Measurements from ENCODE around the gene WDFY4. TPM values are rescaled to one million over a fixed set of nuclear protein-coding genes. Genes with fewer than 3 reads are reported as not detected.

The WDFY4 gene
- total RNA-seq, 1 donor from 2014 or later: not detected

- no peak for TF ChIP-seq CTCF (IDR thresholded peaks at IDR 0.05)
- H3K27ac Mint-ChIP-seq (ENCODE audit: unreplicated experiment): no peak overlapping the region
- no peak overlapping the region for H3K4me3 Mint-ChIP-seq (ENCODE audit: unreplicated experiment)
- no peaks in the 10 kb centered on the region for H3K9me3 Mint-ChIP-seq (ENCODE audit: unreplicated experiment)
- no peak for DNase-seq (ENCODE audit: extremely low spot score, unreplicated experiment)
- no peaks in the 10 kb centered on the region for H3K4me1 Mint-ChIP-seq (ENCODE audit: unreplicated experiment)
- peaks cover under 1% of the 10 kb centered on the region for H3K27me3 Mint-ChIP-seq (ENCODE audit: unreplicated experiment)
- no peaks in the 10 kb centered on the region for H3K36me3 Mint-ChIP-seq (ENCODE audit: unreplicated experiment)
These were observed 163.0 kb downstream of the WDFY4 start for GRCh38 chr10:48847691-48848090.

GRCh38 chr10:48856855-48857254 is 172.2 kb downstream of the WDFY4 start:
- H3K4me3 Mint-ChIP-seq (ENCODE audit: unreplicated experiment): no peak overlapping the region
- H3K36me3 Mint-ChIP-seq (ENCODE audit: unreplicated experiment): no peaks in the 10 kb centered on the region
- DNase-seq (ENCODE audit: extremely low spot score, unreplicated experiment): no peak
- peaks cover 15% of the 10 kb centered on the region for H3K27me3 Mint-ChIP-seq (ENCODE audit: unreplicated experiment)
- H3K4me1 Mint-ChIP-seq (ENCODE audit: unreplicated experiment): no peaks in the 10 kb centered on the region
- no peaks in the 10 kb centered on the region for H3K9me3 Mint-ChIP-seq (ENCODE audit: unreplicated experiment)
- no peak for TF ChIP-seq CTCF (IDR thresholded peaks at IDR 0.05)
- no peak overlapping the region for H3K27ac Mint-ChIP-seq (ENCODE audit: unreplicated experiment)

GRCh38 chr10:48872234-48872633 is 187.6 kb downstream of the WDFY4 start:
- peaks cover 3% of the 10 kb centered on the region for H3K27me3 Mint-ChIP-seq (ENCODE audit: unreplicated experiment)
- no peak overlapping the region for H3K27ac Mint-ChIP-seq (ENCODE audit: unreplicated experiment)
- H3K36me3 Mint-ChIP-seq (ENCODE audit: unreplicated experiment): no peaks in the 10 kb centered on the region
- DNase-seq (ENCODE audit: extremely low spot score, unreplicated experiment): no peak
- H3K4me1 Mint-ChIP-seq (ENCODE audit: unreplicated experiment): no peaks in the 10 kb centered on the region
- no peaks in the 10 kb centered on the region for H3K9me3 Mint-ChIP-seq (ENCODE audit: unreplicated experiment)
- TF ChIP-seq CTCF (IDR thresholded peaks at IDR 0.05): no peak
- no peak overlapping the region for H3K4me3 Mint-ChIP-seq (ENCODE audit: unreplicated experiment)

GRCh38 chr10:48878091-48878490 is 193.4 kb downstream of the WDFY4 start:
- Mint-ChIP-seq H3K4me3 (ENCODE audit: unreplicated experiment) (no peak overlapping the region), H3K36me3 (ENCODE audit: unreplicated experiment) (no peaks in the 10 kb centered on the region), H3K9me3 (ENCODE audit: unreplicated experiment) (no peaks in the 10 kb centered on the region), H3K4me1 (ENCODE audit: unreplicated experiment) (no peaks in the 10 kb centered on the region), H3K27me3 (ENCODE audit: unreplicated experiment) (no peaks in the 10 kb centered on the region), H3K27ac (ENCODE audit: unreplicated experiment) (no peak overlapping the region)
- no peak for TF ChIP-seq CTCF (IDR thresholded peaks at IDR 0.05)
- peak; percentile 60 for DNase-seq (ENCODE audit: extremely low spot score, unreplicated experiment)

GRCh38 chr10:48879451-48879850 is 194.8 kb downstream of the WDFY4 start:
- H3K9me3 Mint-ChIP-seq (ENCODE audit: unreplicated experiment): no peaks in the 10 kb centered on the region
- no peaks in the 10 kb centered on the region for H3K36me3 Mint-ChIP-seq (ENCODE audit: unreplicated experiment)
- DNase-seq (ENCODE audit: extremely low spot score, unreplicated experiment): peak; percentile 65
- TF ChIP-seq CTCF (IDR thresholded peaks at IDR 0.05): no peak
- no peak overlapping the region for H3K27ac Mint-ChIP-seq (ENCODE audit: unreplicated experiment)
- H3K4me3 Mint-ChIP-seq (ENCODE audit: unreplicated experiment): no peak overlapping the region
- no peaks in the 10 kb centered on the region for H3K27me3 Mint-ChIP-seq (ENCODE audit: unreplicated experiment)
- H3K4me1 Mint-ChIP-seq (ENCODE audit: unreplicated experiment): no peaks in the 10 kb centered on the region
